Ascending aorta (tissue), 2 donors: ENCODE data around the gene SPTBN1. TPM values are rescaled to one million over a fixed set of nuclear protein-coding genes. Genes with fewer than 3 reads are reported as not detected.

Experiments used
- DNase-seq, 2 donors: peaks; one replicate each; pipeline ENCODE4 v3.0.0-alpha.2; 2019; ENCODE audit warnings: low spot score in 2 of 2
- H3K27ac ChIP-seq, 2 donors: fragments of 200-600 bp; sonication (generic); one replicate each; pipeline ENCODE4 v1.5.1; 2016 to 2017; ENCODE audit warnings: mild to moderate bottlenecking in 1 of 2
- H3K27me3 ChIP-seq: fragments of 200-600 bp; sonication (generic); one replicate; pipeline ENCODE4 v1.5.1; 2017
- H3K36me3 ChIP-seq, 2 donors: fragments of 200-600 bp; sonication (generic); one replicate each; pipeline ENCODE4 v1.5.1; 2016
- H3K4me1 ChIP-seq, 2 donors: fragments of 200-600 bp; sonication (generic); one replicate each; pipeline ENCODE4 v1.5.1; 2016 to 2017; ENCODE audit warnings: mild to moderate bottlenecking in 1 of 2
- H3K4me3 ChIP-seq, 2 donors: fragments of 200-600 bp; sonication (generic); one replicate each; pipeline ENCODE4 v1.5.1; 2016 to 2017; ENCODE audit warnings: mild to moderate bottlenecking in 1 of 2
- H3K9me3 ChIP-seq, 2 donors: fragments of 200-600 bp; sonication (generic); one replicate each; pipeline ENCODE4 v1.5.1; 2016
- intact Hi-C: fragments of 100-400 bp; cut with DNase I; formaldehyde crosslinking; loops from one replicate; pipeline ENCODE4 v1.15.1; 2023
- total RNA-seq: library from RNA; depleted of rRNA; stranded (reverse); fragments of >200 nt; gene quantifications from one replicate; pipeline ENCODE4 v1.1.0, GENCODE V29; 2016
- TF ChIP-seq, protein P1 (sequence below), 3 experiments: fragments of 200-600 bp in 2 of 3; fragments of 450-650 bp in 1 of 3; sonication (generic) in 2 of 3; IDR thresholded peaks; one replicate each; pipeline ENCODE4 v1.5.1; 2016 to 2019; ENCODE audit warnings: antibody characterized with exemption in 3 of 3, mild to moderate bottlenecking in 1 of 3, moderate library complexity in 1 of 3

The SPTBN1 gene
- total RNA-seq, 1 donor from 2014 or later = 246 TPM

DNA sequence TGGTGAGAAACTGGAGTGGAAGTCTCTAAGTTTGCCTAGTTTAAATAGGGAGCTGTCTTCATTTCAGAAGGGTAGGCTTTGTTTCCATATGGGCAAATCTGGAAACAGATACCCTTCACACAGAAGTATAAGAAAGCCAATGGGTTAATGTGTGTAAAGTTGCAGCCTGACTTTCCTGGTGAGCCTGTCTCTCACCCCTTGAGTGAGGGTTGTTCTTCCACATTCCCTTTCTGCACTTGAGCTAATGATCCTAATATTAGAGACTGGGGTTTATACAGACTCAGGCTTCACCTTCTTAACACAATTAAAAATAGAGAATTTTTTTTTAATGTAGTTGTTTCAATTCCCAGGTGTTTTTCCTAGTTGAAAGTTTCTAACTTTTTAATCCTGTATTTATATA lies 158.7 kb downstream of the SPTBN1 start:
- Histone ChIP-seq H3K9me3 (no peaks in the 10 kb centered on the region), H3K4me1 (peaks cover 12 to 21% of the 10 kb centered on the region in 2 donors), H3K27ac (no peak overlapping the region), H3K4me3 (no peak overlapping the region), H3K36me3 (peaks cover 15 to 23% of the 10 kb centered on the region in 2 donors), H3K27me3 (no peaks in the 10 kb centered on the region)
- TF ChIP-seq, protein P1, sequence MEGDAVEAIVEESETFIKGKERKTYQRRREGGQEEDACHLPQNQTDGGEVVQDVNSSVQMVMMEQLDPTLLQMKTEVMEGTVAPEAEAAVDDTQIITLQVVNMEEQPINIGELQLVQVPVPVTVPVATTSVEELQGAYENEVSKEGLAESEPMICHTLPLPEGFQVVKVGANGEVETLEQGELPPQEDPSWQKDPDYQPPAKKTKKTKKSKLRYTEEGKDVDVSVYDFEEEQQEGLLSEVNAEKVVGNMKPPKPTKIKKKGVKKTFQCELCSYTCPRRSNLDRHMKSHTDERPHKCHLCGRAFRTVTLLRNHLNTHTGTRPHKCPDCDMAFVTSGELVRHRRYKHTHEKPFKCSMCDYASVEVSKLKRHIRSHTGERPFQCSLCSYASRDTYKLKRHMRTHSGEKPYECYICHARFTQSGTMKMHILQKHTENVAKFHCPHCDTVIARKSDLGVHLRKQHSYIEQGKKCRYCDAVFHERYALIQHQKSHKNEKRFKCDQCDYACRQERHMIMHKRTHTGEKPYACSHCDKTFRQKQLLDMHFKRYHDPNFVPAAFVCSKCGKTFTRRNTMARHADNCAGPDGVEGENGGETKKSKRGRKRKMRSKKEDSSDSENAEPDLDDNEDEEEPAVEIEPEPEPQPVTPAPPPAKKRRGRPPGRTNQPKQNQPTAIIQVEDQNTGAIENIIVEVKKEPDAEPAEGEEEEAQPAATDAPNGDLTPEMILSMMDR (IDR thresholded peaks at IDR 0.05) = no peak
- intact Hi-C loops = loop anchor here (5.0 kb wide), 1 partner anchor 43 kb away; no protein-coding TSS in a partner anchor
- DNase-seq = no peak

- Histone ChIP-seq H3K9me3 (no peaks in the 10 kb centered on the region), H3K4me1 (peaks cover 12 to 21% of the 10 kb centered on the region in 2 donors), H3K27ac (no peak overlapping the region), H3K4me3 (no peak overlapping the region), H3K27me3 (no peaks in the 10 kb centered on the region), H3K36me3 (peaks cover 20 to 23% of the 10 kb centered on the region in 2 donors)
- TF ChIP-seq, protein P1 (IDR thresholded peaks at IDR 0.05) = no peak
- intact Hi-C loops = no loop called here
- no peak for DNase-seq
These were observed 159.9 kb downstream of the SPTBN1 start for GRCh38 chr2:54615832-54616534.

GRCh38 chr2:54617409-54617808 lies 161.3 kb downstream of the SPTBN1 start:
- Histone ChIP-seq H3K36me3 (peaks cover 27 to 37% of the 10 kb centered on the region in 2 donors), H3K9me3 (no peaks in the 10 kb centered on the region), H3K4me3 (no peak overlapping the region), H3K4me1 (peaks cover 12 to 21% of the 10 kb centered on the region in 2 donors), H3K27me3 (no peaks in the 10 kb centered on the region), H3K27ac (no peak overlapping the region)
- DNase-seq = no peak
- TF ChIP-seq, protein P1 (IDR thresholded peaks at IDR 0.05) = no peak
- intact Hi-C loops = no loop called here

- peak overlapping the region in 1 of 2 donors; percentile 48 for H3K27ac ChIP-seq
- peaks cover 37 to 51% of the 10 kb centered on the region in 2 donors for H3K36me3 ChIP-seq
- peaks cover 9 to 13% of the 10 kb centered on the region in 2 donors for H3K4me1 ChIP-seq
These were observed 162.8 kb downstream of the SPTBN1 start for GRCh38 chr2:54618646-54619565.

DNA sequence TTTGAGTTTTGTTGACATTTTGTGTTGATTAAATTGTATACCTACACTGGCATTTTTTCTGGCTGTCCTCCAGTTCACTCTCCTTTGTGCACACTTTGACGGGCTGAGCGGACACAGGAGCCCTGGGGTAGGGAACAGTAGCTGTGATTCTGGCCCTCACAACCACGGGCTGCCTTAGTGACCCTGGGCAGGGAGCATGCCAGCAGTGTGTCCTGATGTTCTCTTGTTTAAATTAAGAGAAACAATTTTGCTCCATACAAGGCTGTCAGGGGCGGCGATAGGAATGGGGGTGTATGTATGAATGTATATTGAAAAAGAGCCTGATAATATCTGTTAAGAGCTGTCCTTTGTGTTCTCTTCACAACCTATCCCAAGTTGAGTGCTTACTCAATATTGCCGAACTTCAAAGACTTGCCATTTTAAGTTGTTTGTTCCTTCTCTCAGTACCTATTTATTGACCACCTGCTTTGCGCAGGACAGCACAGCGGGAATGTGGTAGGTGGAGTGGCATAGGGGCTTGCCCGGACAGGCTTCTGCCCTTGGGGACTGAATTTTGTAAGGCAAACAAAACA lies 163.6 kb downstream of the SPTBN1 start:
- TF ChIP-seq, protein P1 (IDR thresholded peaks at IDR 0.05) = no peak
- no peak overlapping the region for H3K4me3 ChIP-seq
- DNase-seq = no peak
- no peaks in the 10 kb centered on the region for H3K9me3 ChIP-seq
- H3K27me3 ChIP-seq = no peaks in the 10 kb centered on the region
- H3K27ac ChIP-seq = peak overlapping the region in 1 of 2 donors; percentile 48
- intact Hi-C loops = no loop called here
- H3K36me3 ChIP-seq = peaks cover 33 to 59% of the 10 kb centered on the region in 2 donors
- H3K4me1 ChIP-seq = peaks cover 4 to 9% of the 10 kb centered on the region in 2 donors

More at GRCh38 chr2:54618646-54619565, 162.8 kb downstream of the SPTBN1 start:
- Histone ChIP-seq H3K27me3 (no peaks in the 10 kb centered on the region), H3K9me3 (no peaks in the 10 kb centered on the region), H3K4me3 (no peak overlapping the region)
- intact Hi-C loops = no loop called here
- TF ChIP-seq, protein P1 (IDR thresholded peaks at IDR 0.05) = no peak
- no peak for DNase-seq
